Measurements from ENCODE around the gene GNAL.

- TF ChIP-seq, protein P1, sequence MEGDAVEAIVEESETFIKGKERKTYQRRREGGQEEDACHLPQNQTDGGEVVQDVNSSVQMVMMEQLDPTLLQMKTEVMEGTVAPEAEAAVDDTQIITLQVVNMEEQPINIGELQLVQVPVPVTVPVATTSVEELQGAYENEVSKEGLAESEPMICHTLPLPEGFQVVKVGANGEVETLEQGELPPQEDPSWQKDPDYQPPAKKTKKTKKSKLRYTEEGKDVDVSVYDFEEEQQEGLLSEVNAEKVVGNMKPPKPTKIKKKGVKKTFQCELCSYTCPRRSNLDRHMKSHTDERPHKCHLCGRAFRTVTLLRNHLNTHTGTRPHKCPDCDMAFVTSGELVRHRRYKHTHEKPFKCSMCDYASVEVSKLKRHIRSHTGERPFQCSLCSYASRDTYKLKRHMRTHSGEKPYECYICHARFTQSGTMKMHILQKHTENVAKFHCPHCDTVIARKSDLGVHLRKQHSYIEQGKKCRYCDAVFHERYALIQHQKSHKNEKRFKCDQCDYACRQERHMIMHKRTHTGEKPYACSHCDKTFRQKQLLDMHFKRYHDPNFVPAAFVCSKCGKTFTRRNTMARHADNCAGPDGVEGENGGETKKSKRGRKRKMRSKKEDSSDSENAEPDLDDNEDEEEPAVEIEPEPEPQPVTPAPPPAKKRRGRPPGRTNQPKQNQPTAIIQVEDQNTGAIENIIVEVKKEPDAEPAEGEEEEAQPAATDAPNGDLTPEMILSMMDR (IDR thresholded peaks at IDR 0.05), result no peak
- no peak for TF ChIP-seq POLR2A (IDR thresholded peaks at IDR 0.05)
These were observed 158.7 kb downstream of the GNAL start for GRCh38 chr18:11847811-11848210.
